Inferior parietal cortex (tissue), 1 donor: ENCODE results near the gene PBX2.

Experiments
- DNase-seq: peaks from one replicate; pipeline ENCODE4 v3.0.0-alpha.2; 2016; ENCODE audit errors: extremely low spot score

Gene PBX2

DNA sequence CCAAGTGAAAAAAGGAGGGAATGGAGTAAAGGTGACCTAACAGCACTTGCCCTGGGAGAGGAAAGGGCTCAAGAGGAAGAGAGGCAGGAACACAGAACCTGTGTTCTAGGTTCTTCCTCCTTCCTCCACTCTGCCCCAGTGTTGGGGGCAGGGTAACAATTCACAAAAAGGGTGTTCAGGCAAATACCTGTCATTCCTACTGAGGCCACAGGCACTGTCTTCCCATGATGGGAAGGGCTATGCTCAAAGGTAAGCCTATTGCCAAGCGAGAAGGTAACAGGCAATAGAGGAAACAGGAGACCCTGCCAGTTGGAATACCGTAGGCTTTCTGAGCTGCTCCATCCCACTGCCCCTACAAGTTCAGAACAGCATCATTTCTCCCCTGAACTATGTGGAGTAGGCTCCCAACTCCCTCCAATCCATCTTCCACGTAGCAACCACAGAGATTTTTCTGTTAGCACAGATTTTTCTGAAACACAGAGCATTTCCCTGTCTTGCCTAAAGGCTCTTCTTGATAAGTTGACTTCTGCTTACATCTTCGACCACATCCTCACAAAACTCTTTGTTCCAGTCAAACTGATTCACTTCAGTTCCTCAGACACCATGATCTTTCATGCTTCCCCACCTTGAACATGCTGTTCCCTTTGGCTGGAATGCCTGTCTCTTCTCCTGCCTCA, 16.8 kb downstream of the PBX2 start:
- no peak for DNase-seq

DNA sequence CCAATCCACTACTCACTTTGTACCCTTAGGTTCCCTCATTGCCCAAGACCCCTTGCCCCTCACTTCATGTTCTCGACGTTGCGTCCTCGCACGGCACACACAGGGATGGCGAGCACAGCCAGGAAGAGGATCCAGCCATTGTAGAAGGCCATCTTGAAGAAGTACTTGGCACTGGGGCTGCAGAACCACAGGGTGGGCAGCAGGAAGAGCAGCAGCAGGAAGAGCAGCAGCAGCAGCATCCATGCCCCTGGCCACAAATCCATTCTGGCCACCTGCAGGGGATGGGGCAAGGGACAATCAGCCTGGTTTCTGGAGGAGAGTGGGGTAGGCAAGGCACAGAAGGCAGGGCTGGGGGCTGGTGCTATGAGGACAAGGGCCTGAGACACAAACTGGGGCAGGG, 18.8 kb downstream of the PBX2 start:
- DNase-seq = no peak

DNA sequence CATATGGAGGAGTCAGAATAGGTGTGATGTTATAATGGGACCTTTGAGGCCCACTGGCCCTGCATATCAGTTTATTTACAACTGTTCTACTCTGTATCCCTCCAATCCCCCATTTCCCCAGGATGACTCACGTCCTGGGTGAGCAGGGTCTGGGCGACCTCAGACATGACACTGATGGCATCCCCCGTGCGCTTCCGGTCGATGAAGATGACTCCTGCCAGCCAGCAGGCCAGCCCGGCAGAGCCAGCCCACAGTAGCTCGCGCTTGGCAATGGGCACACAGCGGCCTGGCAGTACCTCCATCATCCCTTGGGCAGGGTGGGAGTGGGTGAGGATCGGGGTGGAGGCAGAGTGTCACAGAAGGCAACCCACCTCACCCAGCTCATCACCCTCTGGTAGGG, 19.7 kb downstream of the PBX2 start:
- no peak for DNase-seq

DNA sequence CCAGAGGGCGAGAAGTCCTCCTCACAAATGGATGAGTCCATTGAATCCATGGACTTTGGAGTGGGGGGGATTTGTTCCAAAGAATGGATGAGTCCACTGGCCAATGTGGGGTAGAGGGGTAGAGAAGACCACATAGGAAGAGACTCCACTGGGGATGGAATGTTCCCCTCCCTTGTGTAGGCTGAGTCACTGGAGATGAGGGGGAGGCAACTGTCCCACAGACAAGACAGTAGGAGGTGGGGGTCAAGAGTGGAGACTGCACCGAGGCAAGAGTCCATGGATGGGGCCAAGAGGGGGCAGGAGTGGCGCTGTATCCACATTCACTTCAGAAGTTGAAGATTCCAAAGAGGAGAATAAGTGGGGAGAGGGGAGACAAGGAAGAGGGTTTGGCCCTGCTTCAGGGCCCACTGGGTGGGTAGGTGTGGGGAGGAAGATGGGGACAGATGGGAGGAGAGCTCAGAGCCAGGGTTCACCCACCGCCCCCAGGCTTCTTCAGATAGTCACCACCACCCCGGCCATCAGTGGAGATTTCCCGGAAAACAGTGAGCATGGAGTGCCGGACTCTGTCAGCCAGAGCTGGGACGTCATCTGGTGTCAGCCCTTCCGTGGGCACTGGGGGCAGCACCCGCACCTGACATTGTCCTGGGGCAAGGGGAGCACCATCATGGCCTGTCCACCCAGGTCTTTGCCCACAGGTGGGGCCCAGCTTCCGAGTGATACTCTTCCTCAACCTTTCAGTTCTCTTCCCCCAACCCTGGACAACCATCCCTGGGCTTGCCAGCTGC, 21.0 kb downstream of the PBX2 start:
- no peak for DNase-seq

DNA sequence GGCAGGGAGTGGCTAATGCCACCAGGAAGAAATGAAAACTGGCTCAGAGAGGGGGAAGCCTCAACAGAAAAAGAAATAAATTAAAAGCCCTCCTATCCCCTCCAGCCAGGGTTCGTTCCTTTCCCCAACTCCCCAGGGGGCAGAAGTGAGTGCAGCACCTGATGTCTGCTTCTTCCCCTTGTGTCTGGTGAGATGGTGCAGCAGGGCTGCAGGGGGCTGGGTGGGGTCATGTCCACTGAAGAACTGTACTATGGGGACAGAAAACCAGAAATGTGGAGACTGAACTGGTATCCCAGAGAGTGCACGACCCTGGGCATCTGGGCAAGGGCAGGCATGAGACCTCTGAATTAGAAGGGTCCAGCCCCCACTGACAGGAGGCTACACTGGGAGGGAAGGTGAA, 21.7 kb downstream of the PBX2 start:
- DNase-seq = no peak

- no peak for DNase-seq
Measured at GRCh38 chr6:32167761-32168262, 22.2 kb downstream of the PBX2 start.

- no peak for DNase-seq
Measured at GRCh38 chr6:32167154-32167760, 22.7 kb downstream of the PBX2 start.

GRCh38 chr6:32166411-32167061, 23.5 kb downstream of the PBX2 start:
- DNase-seq = no peak

GRCh38 chr6:32164295-32164694, 25.7 kb downstream of the PBX2 start, which contains the start of gene EGFL8:
Gene EGFL8 (plus strand): TSS chr6:32164595. CDS start chr6:32166166, 1,571 bp downstream.
- no peak for DNase-seq

- DNase-seq = no peak
Measured at GRCh38 chr6:32163559-32164258, 26.3 kb downstream of the PBX2 start.

DNA sequence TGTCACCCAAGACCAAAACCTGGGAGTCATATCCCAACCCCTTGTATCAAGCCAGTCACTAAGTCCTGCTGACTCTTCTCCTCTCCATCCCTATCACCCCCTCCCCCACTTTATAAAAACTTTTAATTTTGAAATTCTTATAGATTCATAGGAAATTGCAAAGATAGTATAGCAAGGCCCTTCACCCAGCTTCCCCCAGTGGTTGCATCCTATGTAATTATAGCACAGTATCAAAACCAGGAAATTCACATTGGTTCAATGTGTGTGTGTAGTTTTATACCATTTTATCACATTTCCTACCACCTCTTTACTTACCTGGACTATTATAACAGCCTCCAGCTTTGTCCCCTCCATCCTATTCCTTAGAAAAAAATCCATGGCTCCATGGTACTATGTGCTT, 31.9 kb downstream of the PBX2 start:
- DNase-seq = no peak

DNA sequence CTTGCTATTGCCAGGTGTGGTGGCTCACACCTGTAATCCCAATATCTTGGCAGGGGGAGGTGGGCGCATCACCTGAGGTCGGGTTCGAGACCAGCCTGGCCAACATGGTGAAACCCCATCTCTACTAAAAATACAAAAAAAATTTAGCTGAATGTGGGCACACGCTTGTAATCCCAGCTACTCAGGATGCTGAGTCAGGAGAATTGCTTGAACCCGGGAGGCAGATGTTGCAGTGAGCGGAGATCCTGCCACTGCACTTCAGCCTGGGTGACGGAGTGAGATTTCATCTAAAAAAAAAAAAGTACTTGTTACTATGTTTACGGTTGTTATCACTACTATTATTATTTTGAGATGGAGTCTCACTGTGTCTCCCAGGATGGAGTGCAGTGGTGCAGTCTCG, 33.1 kb downstream of the PBX2 start:
- no peak for DNase-seq

- DNase-seq = peak; percentile 47
Measured at GRCh38 chr6:32154514-32155161, 35.4 kb downstream of the PBX2 start.

DNA sequence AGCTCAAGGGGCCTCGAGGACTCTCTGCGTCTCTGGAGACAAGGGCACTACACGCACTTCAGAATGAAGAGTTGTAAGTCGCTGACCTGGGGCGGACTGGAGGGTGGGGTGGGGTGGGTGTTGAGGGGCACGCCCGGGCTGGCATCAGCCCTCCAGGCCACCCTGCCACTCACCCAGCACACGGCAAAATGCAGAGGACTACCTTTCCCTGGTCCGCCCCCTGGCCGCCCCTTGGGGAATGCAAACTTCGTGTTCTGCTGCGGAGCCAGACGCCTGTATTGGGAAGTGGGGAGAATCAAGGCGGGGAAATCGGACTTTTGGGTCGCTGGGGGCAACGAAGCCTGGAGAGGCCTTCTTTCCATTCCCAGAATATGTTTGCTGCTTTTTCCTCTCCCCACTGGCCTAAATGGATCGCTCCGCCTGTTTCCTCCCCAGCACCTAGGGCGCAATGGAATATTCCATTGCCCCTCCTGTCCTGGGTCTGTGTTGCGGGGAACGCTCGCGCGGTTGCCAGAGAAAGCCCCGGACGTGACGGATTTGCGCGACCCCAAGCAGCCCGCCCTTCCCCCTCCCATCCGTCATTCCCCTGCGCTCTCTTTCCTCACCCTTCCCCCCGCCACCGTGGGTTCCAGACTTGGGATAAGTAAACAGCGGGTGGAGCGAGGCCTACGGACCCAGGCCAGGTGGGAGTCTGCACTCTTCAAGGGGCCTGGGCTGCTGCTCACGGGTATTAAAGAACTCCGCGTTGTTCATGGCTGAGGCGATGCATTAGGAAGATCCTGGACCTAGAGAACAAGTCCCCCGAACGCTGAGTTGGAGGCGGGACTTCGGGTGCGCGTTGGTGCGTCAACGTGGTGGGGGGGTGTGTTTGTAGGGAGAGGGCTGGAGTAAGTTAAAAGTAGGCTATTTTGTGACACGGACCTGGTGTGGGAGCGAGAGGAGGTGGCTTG, 36.2 kb downstream of the PBX2 start, which contains the start of gene PPT2:
Gene PPT2 (plus strand): TSS at position 578 of the 950 bp plus-strand sequence. CDS start 454 bp downstream, outside the sequence.
- peak; percentile 88 for DNase-seq

DNA sequence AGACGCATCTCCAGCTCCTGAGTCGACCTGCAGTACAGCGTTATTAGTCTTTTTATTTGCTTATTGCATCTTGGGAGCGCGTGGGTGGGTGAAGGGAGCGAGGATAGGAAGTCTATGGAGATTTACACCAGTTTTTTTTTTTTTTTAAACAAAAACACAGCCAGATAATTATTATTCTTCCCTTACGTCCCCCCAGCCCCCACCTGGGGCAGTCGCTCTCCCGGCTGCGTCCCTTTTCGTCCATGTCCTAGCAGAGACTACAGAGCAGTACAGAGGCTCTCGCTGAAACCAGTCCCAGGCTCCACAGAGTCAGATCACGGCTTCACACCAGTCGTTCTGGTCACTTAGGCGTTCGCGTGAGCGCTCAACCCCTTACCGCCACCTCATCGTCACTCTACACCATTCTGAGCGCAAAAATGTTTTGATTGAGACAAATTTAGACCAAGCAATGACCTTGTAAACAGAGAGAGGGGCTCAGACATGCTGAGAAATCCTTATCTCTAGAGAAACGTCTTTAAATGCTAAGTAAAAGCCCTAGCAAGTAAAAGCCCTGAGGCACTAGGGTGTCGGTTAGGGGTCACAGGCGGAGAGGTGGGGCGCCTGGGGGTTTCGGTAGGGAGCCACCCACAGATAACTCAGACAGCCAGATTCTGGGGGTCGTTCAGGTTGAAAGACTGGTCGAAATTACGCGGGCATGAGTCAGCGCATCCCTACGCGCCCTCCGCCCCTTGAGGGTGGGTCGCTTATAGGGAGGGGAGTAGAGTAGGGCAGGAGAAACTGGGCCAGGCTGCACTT, 37.0 kb downstream of the PBX2 start:
- peak; percentile 47 for DNase-seq

DNA sequence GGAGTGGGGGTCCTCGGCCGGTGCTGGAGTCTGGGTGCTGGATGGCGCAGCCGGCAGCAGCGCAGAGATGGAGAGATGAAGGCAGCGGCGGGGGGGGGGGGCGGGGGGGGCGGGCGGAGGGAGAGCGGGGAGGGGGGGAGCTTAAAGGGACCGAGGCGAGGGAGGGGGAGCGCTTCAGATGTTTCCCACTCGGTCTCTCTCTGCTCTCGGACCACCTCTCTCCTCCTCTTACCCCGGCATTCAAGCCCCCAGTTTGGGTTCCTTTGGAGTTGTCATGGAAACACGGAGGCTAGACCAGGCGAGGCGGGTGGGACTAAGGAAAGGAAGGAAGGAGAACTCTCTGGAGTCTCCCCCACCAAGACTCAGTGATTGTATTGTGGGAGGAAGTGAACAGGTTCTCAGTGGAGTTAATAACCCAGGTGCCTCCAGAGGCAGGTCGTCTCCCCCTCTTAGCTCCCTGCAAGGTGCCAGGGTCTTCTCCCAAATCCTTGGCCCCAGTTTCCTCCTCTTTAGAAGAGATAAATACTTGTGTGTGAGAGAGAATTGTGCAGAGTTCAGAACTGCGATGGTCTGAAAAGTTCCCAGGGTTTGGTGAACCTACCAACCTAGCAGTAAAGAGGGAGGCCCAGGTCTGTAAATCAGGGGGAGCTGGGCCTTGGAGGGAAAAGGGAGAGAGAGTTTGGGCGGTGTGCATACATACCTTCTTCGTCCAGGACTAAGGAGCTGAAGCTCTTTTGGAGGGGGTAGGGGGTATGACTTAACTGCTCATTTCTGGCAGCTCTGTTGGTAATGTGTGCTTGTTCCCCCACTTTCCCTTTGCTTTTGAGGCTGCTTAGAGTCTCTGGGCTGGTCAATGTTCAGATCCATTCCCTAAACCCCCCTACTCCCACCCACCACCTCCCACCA, 37.9 kb downstream of the PBX2 start, which contains the start of gene PRRT1:
Gene PRRT1 (minus strand): TSS at position 77 of the 906 bp plus-strand sequence. CDS start 112 bp downstream, outside the sequence.
- peak; percentile 42 for DNase-seq

DNA sequence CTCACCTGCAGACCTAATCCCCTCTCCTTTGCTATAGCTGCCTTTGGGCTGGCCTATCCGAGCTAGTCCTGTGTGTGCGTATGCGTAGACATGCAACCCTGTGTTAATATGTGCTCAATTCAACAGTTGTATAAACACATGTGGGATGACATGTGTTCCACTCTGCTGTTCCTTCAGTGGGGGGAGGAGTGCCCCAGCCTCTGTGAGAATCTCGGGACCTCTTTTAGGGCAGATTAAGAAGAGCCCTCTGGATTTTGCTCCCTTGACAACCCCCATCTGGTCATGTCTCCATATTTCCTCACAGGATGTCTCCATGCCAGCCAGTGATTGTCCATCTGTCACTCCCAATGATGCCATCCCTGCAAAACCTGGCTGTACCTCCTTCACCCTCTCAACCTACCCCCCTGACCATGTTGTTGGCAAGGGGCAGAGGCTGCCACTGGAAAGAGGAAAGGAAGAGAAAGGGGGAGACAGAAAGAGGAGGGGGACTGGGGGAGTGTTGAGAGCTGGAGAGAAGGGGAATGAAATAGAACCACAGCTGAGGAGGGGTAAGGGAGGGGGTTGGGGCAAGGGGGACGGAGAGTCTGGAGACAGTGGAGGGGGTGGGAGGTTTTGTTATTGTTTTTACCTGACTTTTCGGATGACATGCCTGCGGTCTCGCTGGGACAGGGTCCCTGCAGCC, 38.7 kb downstream of the PBX2 start:
- no peak for DNase-seq
